Ascending aorta (tissue), 2 donors: Measurements from ENCODE around the gene RAB19. TPM values are rescaled to one million over a fixed set of nuclear protein-coding genes. Genes with fewer than 3 reads are reported as not detected.

Experiments used
- DNase-seq, 2 donors: peaks; one replicate each; pipeline ENCODE4 v3.0.0-alpha.2; 2019; ENCODE audit warnings: low spot score in 2 of 2
- H3K27ac ChIP-seq, 2 donors: fragments of 200-600 bp; sonication (generic); one replicate each; pipeline ENCODE4 v1.5.1; 2016 to 2017; ENCODE audit warnings: mild to moderate bottlenecking in 1 of 2
- H3K27me3 ChIP-seq: fragments of 200-600 bp; sonication (generic); one replicate; pipeline ENCODE4 v1.5.1; 2017
- H3K36me3 ChIP-seq, 2 donors: fragments of 200-600 bp; sonication (generic); one replicate each; pipeline ENCODE4 v1.5.1; 2016
- H3K4me1 ChIP-seq, 2 donors: fragments of 200-600 bp; sonication (generic); one replicate each; pipeline ENCODE4 v1.5.1; 2016 to 2017; ENCODE audit warnings: mild to moderate bottlenecking in 1 of 2
- H3K4me3 ChIP-seq, 2 donors: fragments of 200-600 bp; sonication (generic); one replicate each; pipeline ENCODE4 v1.5.1; 2016 to 2017; ENCODE audit warnings: mild to moderate bottlenecking in 1 of 2
- H3K9me3 ChIP-seq, 2 donors: fragments of 200-600 bp; sonication (generic); one replicate each; pipeline ENCODE4 v1.5.1; 2016
- CTCF ChIP-seq, 3 experiments: fragments of 200-600 bp in 2 of 3; fragments of 450-650 bp in 1 of 3; sonication (generic) in 2 of 3; IDR thresholded peaks; one replicate each; pipeline ENCODE4 v1.5.1; 2016 to 2019; ENCODE audit warnings: antibody characterized with exemption in 3 of 3, mild to moderate bottlenecking in 1 of 3, moderate library complexity in 1 of 3
- intact Hi-C: fragments of 100-400 bp; cut with DNase I; formaldehyde crosslinking; loops from one replicate; pipeline ENCODE4 v1.15.1; 2023
- total RNA-seq: library from RNA; depleted of rRNA; stranded (reverse); fragments of >200 nt; gene quantifications from one replicate; pipeline ENCODE4 v1.1.0, GENCODE V29; 2016

The RAB19 gene, protein sequence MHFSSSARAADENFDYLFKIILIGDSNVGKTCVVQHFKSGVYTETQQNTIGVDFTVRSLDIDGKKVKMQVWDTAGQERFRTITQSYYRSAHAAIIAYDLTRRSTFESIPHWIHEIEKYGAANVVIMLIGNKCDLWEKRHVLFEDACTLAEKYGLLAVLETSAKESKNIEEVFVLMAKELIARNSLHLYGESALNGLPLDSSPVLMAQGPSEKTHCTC
- not detected for total RNA-seq

DNA sequence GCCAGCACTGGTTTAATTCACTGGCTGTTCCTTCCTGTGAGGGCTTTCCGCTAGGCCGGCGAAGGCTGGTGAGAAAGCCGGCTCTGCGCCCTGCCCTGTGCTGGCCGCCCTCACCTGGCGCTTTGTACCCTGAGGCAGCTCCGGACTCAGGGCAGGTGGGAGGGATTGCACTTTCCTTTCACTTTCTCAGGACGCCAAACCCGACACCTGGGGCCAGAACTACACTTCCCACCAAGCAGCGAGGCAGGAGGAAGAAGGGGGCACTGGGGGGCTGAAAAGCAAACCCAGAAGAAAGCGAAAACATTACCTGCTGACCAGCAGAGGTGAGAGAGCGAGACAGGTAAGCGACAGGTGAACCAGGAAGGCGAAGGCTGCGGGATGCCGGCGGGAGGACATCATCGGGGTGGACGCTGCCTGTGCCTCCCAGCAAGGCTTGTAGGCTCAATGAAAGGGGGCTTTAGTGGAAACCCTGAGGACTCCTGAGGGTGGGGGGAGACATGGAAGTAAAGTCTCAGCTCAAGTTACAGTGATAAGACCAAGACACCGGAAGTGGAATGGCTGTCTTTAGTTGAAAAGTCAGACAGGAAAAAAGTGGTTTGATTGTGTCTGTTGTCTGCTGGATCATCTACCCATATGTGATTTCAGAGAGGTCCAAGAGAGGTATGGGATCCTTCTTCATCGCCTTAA, at the start of gene RAB19:
Gene RAB19 (plus strand): TSS at position 181 of the 687 bp plus-strand sequence. CDS start 3,589 bp downstream, outside the sequence.
- intact Hi-C loops = no loop called here
- DNase-seq = no peak
- Histone ChIP-seq H3K9me3 (no peaks in the 10 kb centered on the region), H3K4me3 (peak within 1 kb of the TSS; percentile 38 to 45), H3K36me3 (no peaks in the 10 kb centered on the region), H3K4me1 (peaks cover 0 to 3% of the 10 kb centered on the region in 2 donors), H3K27ac (no peak within 1 kb of the TSS), H3K27me3 (no peaks in the 10 kb centered on the region)
- TF ChIP-seq CTCF (IDR thresholded peaks at IDR 0.05) = no peak

- Histone ChIP-seq H3K36me3 (peaks cover 15 to 52% of the 10 kb centered on the region in 2 donors), H3K4me3 (no peak overlapping the region), H3K9me3 (no peaks in the 10 kb centered on the region), H3K27me3 (no peaks in the 10 kb centered on the region), H3K27ac (no peak overlapping the region), H3K4me1 (no peaks in the 10 kb centered on the region)
- DNase-seq = no peak
- intact Hi-C loops = no loop called here
- no peak for TF ChIP-seq CTCF (IDR thresholded peaks at IDR 0.05)
Measured at GRCh38 chr7:140358024-140358411, 45.8 kb upstream of the RAB19 start.

GRCh38 chr7:140358412-140359051, 45.3 kb upstream of the RAB19 start:
- no peaks in the 10 kb centered on the region for H3K9me3 ChIP-seq
- intact Hi-C loops = no loop called here
- no peaks in the 10 kb centered on the region for H3K4me1 ChIP-seq
- no peaks in the 10 kb centered on the region for H3K27me3 ChIP-seq
- DNase-seq = no peak
- H3K27ac ChIP-seq = no peak overlapping the region
- H3K36me3 ChIP-seq = peaks cover 15 to 48% of the 10 kb centered on the region in 2 donors
- H3K4me3 ChIP-seq = no peak overlapping the region
- no peak for TF ChIP-seq CTCF (IDR thresholded peaks at IDR 0.05)

DNA sequence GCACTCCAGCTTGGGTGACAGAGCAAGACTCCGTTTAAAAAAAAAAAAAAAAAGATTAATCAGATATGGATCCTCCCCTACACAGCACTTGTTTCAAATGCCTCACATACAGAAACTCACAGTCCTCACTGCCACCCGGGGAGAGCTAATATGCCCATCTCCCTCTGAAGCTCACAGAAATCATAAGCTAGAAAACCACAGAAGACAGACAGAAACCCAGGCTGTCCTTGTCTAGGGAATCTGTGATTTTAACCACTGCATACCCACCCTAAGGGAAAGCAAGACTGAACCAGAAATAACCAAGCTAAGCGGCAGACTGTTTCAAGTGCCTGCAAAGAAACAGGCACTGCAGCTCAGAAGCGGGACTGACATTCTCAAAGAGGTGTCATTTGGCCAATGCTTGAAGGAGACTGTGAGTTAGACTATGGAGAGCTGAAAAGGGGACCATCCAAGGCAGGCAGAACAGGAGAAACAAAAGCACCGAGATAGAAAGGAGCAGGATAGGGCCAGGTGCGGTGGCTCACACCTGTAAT, 43.1 kb upstream of the RAB19 start:
- Histone ChIP-seq H3K36me3 (peaks cover 0 to 31% of the 10 kb centered on the region in 2 donors), H3K27me3 (no peaks in the 10 kb centered on the region), H3K9me3 (no peaks in the 10 kb centered on the region), H3K27ac (no peak overlapping the region), H3K4me1 (no peaks in the 10 kb centered on the region), H3K4me3 (no peak overlapping the region)
- no peak for TF ChIP-seq CTCF (IDR thresholded peaks at IDR 0.05)
- intact Hi-C loops = no loop called here
- DNase-seq = no peak

DNA sequence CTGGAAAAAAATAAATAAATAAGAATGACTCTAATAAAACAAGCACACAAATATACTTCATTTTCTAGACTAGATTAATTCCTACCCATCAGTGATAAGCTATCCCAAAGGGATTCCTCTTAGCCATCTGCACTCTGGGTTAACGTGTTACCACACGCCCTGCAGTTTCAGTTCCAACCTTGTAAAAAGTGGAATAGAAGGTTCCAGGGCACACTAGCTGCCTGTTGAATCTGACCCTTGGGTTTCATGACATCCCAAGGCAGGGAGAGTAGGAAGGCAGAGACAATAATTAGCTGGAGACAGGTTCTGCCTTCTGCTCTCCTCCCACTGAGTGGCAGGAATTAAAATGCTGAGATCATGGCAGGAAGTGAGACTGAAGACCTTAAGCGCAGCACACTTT, 39.0 kb upstream of the RAB19 start:
- intact Hi-C loops = no loop called here
- no peak for TF ChIP-seq CTCF (IDR thresholded peaks at IDR 0.05)

More for the DNA sequence above, 39.0 kb upstream of the RAB19 start:
- no peak for DNase-seq
- Histone ChIP-seq H3K36me3 (peaks cover 8 to 30% of the 10 kb centered on the region in 2 donors), H3K4me1 (no peaks in the 10 kb centered on the region), H3K27me3 (no peaks in the 10 kb centered on the region), H3K9me3 (no peaks in the 10 kb centered on the region), H3K27ac (no peak overlapping the region), H3K4me3 (no peak overlapping the region)
